Adrenal gland (tissue), 12 donors: ENCODE results near the gene HOXA1. TPM values are rescaled to one million over a fixed set of nuclear protein-coding genes. Genes with fewer than 3 reads are reported as not detected.

Source experiments
- DNase-seq, 7 donors: peaks; one replicate each; pipeline ENCODE4 v3.0.0-alpha.2; 2019 to 2020
- H3K27ac ChIP-seq, 5 donors: fragments of 200-600 bp; sonication (generic) in 4 of 5; 1 replicate in 3 of 5; 2 replicates in 2 of 5; pipeline versions ENCODE4 v1.5.1 to v1.8.0; 2016 to 2020; ENCODE audit warnings: mild to moderate bottlenecking in 1 of 5
- H3K27me3 ChIP-seq: fragments of 200-600 bp; 2 replicates; pipeline ENCODE4 v1.8.0; 2021
- H3K36me3 ChIP-seq, 2 donors: fragments of 200-600 bp; replicated peaks in 1 of 2; 1 replicate in 1 of 2; 2 replicates in 1 of 2; pipeline versions ENCODE4 v1.5.1 to v1.8.0; 2018 to 2022
- H3K4me1 ChIP-seq, 2 donors: fragments of 200-600 bp; replicated peaks in 1 of 2; 1 replicate in 1 of 2; 2 replicates in 1 of 2; pipeline versions ENCODE4 v1.5.1 to v1.8.0; 2018 to 2021
- H3K4me3 ChIP-seq, 4 donors: fragments of 200-600 bp; sonication (generic) in 3 of 4; one replicate each; pipeline ENCODE4 v1.5.1; 2016 to 2018
- H3K9me3 ChIP-seq, 3 donors: fragments of 200-600 bp; sonication (generic) in 1 of 3; replicated peaks in 1 of 3; 1 replicate in 2 of 3; 2 replicates in 1 of 3; pipeline versions ENCODE4 v1.5.1 to v1.8.0; 2016 to 2021
- POLR2A ChIP-seq, 2 donors: fragments of 450-650 bp; IDR thresholded peaks; one replicate each; pipeline ENCODE4 v1.6.1; 2017; ENCODE audit warnings: antibody characterized with exemption in 2 of 2, mild to moderate bottlenecking in 2 of 2, moderate library complexity in 1 of 2
- WGBS, 4 donors: extraction: QIAGEN DNeasy Blood & Tissue Kit in 2 of 4; methylation state at CpG; one replicate each; pipeline versions ENCODE4 v1.1.5 to v1.1.7; 2013 to 2017; 5-methylcytosine and 5-hydroxymethylcytosine counted together
- intact Hi-C, 2 donors: fragments of 100-400 bp; cut with DNase I; formaldehyde crosslinking; loops; one replicate each; pipeline versions ENCODE4 v1.14.1 to v1.15.0; 2022 to 2023
- polyA plus RNA-seq, 3 donors: library from polyadenylated mRNA; stranded (reverse); fragments of 200-250 nt in 2 of 3; fragments of 350-450 nt in 1 of 3; fragmentation: Illumina TruSeq in 1 of 3; extraction: RNeasy Lipid Tissue Mini Kit (QIAGEN cat#74804) in 1 of 3; gene quantifications; one replicate each; pipeline ENCODE4 v1.2.3, GENCODE V29; 2013 to 2014
- total RNA-seq, 9 donors: library from RNA; depleted of rRNA in 4 of 9; stranded (reverse); fragments of >200 nt in 4 of 9; fragments of 120-200 nt in 1 of 9; fragmentation: NEBNext Ultra II Directional in 1 of 9; extraction: Animal tissue kit (Norgen Biotek cat#: 25700) in 1 of 9; gene quantifications; one replicate each; pipeline versions ENCODE4 v1.1.0 to v1.2.4, GENCODE V29; 2013 to 2023
- TF ChIP-seq, protein P1 (sequence below), 6 experiments: fragments of 450-650 bp in 4 of 6; fragments of 200-600 bp in 2 of 6; sonication (generic) in 1 of 6; IDR thresholded peaks; 1 replicate in 5 of 6; 2 replicates in 1 of 6; pipeline versions ENCODE4 v1.5.1 to v1.8.0; 2016 to 2021; ENCODE audit warnings: antibody characterized with exemption in 6 of 6, mild to moderate bottlenecking in 2 of 6, moderate library complexity in 1 of 6
- donor health status: healthy with polysubstance abuse.
- donor health status: Bipolar disorder and iron deficiency.
- donor health status: DM: yes; HTN: yes; CAD: no.
- donor health status: DM: no; HTN: no; CAD: no.
- donor health status: DM: no; HTN: no; CAD: no.
- donor health status: DM: yes; HTN: yes; CAD: no.

HOXA1 gene
- total and polyA plus RNA-seq, 12 donors, result 0.18 to 4.4 (median 0.90) TPM; not detected in 1

DNA sequence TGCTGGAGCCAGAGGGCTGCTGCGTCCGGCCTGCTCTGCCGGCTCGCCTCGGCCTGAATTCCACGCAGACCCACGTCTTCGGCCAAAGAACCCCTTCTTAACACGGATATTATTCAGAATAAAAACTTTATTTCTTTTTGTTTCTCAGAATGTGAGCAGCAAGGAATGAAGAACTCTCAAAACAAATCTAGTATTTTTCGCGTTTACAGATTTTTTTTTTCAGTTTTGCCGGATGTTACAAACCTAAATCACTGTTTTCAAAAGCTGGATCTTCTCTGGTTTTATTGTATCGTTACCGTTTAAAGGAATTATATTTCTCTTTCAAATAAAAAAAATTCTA lies 11.1 kb upstream of the HOXA1 start:
- 65 to 77% (median 70%) methylated on average over 14 of the region's 14 CpGs for WGBS, 4 donors
- intact Hi-C loops, result loop anchor here in 1 of 2 donors (10.0 kb wide), 1 partner anchor 242 kb away; the partner anchor contains the start of gene SKAP2
- H3K27me3 ChIP-seq, result no peaks in the 10 kb centered on the region

DNA sequence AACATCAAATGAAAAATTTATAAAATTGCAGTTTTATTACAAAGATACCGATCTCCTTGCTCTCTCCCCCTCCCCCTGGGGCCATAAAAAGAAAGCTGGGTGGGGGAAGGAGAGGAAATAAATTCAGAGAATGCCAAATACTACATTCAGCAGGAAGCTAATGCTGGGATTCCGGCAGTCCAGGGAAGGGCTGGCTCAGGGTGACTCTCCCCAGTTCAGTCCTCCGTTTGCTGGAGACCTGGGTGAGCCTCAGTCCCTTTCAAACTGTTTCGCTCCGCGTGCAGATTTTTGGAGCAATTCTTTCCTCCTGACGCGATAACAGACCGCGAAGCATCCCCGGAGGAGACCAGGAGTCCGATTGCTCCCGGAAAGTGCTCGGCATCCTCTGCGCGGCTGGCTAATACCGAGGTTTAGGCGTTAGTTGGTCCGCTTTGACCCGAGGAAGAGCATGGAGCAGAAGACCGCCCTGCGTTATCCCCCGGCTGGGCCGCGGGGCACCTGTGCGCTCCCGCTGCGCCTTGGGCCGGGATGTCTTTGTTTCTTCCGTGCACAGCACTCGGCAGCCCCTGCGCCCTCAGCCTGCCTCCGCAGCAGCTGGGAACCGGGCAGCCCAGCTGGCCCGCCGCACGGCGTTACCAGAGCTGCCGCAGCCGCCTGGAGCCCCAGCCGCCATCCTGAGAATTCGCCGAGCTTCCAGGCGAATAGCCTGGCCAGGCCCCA lies 10.5 kb upstream of the HOXA1 start:
- no peaks in the 10 kb centered on the region for H3K9me3 ChIP-seq
- no peak for TF ChIP-seq POLR2A (IDR thresholded peaks at IDR 0.05)
- TF ChIP-seq, protein P1, sequence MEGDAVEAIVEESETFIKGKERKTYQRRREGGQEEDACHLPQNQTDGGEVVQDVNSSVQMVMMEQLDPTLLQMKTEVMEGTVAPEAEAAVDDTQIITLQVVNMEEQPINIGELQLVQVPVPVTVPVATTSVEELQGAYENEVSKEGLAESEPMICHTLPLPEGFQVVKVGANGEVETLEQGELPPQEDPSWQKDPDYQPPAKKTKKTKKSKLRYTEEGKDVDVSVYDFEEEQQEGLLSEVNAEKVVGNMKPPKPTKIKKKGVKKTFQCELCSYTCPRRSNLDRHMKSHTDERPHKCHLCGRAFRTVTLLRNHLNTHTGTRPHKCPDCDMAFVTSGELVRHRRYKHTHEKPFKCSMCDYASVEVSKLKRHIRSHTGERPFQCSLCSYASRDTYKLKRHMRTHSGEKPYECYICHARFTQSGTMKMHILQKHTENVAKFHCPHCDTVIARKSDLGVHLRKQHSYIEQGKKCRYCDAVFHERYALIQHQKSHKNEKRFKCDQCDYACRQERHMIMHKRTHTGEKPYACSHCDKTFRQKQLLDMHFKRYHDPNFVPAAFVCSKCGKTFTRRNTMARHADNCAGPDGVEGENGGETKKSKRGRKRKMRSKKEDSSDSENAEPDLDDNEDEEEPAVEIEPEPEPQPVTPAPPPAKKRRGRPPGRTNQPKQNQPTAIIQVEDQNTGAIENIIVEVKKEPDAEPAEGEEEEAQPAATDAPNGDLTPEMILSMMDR (IDR thresholded peaks at IDR 0.05), result no peak
- H3K4me3 ChIP-seq, result peak overlapping the region in 1 of 4 donors; percentile 44
- H3K27me3 ChIP-seq, result no peaks in the 10 kb centered on the region
- 59 to 81% (median 70%) methylated on average over 23 to 44 of the region's 44 CpGs for WGBS, 4 donors
- no peaks in the 10 kb centered on the region for H3K36me3 ChIP-seq
- peak overlapping the region in 4 of 5 donors; percentile 58 to 92 (median 75) for H3K27ac ChIP-seq
- intact Hi-C loops, result loop anchor here in 1 of 2 donors (10.0 kb wide), 1 partner anchor 242 kb away; the partner anchor contains the start of gene SKAP2
- peak in 1 of 7 donors; percentile 26 for DNase-seq
- H3K4me1 ChIP-seq, result peaks cover 0 to 23% of the 10 kb centered on the region in 2 donors

More for the DNA sequence above, 11.1 kb upstream of the HOXA1 start:
- no peaks in the 10 kb centered on the region for H3K36me3 ChIP-seq
- TF ChIP-seq, protein P1 (IDR thresholded peaks at IDR 0.05), result no peak
- no peak for TF ChIP-seq POLR2A (IDR thresholded peaks at IDR 0.05)
- DNase-seq, result no peak
- H3K9me3 ChIP-seq, result no peaks in the 10 kb centered on the region
- H3K27ac ChIP-seq, result peak overlapping the region in 4 of 5 donors; percentile 58 to 92 (median 75)
- H3K4me3 ChIP-seq, result peak overlapping the region in 1 of 4 donors; percentile 44
- H3K4me1 ChIP-seq, result peaks cover 0 to 22% of the 10 kb centered on the region in 2 donors

DNA sequence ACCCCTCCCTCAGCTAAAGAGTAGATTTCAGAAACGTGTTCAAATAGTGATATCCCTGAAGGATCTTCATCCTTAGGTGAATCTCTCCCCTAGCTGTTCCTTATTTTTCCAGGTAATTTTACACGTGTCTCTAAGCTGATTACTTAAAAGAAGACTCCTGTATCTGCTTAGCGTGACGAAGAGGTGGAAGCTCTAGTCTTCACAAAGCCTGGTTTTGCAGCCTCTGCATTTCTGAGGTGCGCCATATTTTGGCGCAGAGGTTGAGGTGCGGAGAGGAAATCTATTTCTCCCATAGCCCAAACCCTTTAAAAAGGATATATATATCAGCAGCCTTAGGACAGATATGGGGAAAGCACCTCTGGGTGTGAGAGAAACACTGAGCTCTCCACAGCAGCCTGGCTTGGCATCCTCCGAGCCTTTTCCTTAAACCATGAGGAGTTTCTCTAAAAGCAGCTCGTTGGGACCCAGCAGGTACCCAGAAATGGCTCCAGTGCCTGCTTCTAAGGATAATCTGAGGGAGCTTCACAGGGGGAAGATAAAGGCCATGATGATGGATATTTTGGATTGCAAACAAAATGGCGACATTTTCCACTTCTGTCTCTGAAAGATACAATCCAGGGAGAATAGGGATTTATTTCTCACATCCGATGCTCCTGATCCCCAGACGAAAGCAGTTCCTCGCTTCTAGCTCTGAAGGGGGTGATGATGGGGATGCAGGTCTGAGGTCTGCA lies 9.7 kb upstream of the HOXA1 start:
- peak overlapping the region in 4 of 5 donors; percentile 7 to 92 (median 60) for H3K27ac ChIP-seq
- H3K4me3 ChIP-seq, result no peak overlapping the region
- TF ChIP-seq, protein P1 (IDR thresholded peaks at IDR 0.05), result no peak
- TF ChIP-seq POLR2A (IDR thresholded peaks at IDR 0.05), result no peak

More for the DNA sequence above, 9.7 kb upstream of the HOXA1 start:
- 79 to 86% (median 85%) methylated on average over 12 to 13 of the region's 13 CpGs for WGBS, 4 donors
- H3K27me3 ChIP-seq, result no peaks in the 10 kb centered on the region
- no peaks in the 10 kb centered on the region for H3K9me3 ChIP-seq
- peaks cover 0 to 18% of the 10 kb centered on the region in 2 donors for H3K4me1 ChIP-seq
- DNase-seq, result no peak
- intact Hi-C loops, result loop anchor here in 1 of 2 donors (10.0 kb wide), 1 partner anchor 241 kb away; the partner anchor contains the start of gene SKAP2
- H3K36me3 ChIP-seq, result no peaks in the 10 kb centered on the region
